Right renal cortex interstitium (tissue), 3 donors: ENCODE results near the gene HOXB6. TPM values are rescaled to one million over a fixed set of nuclear protein-coding genes. Genes with fewer than 3 reads are reported as not detected.

Experiments used
- DNase-seq, 3 donors: peaks; one replicate each; pipeline ENCODE4 v3.0.0-alpha.2; 2013; ENCODE audit warnings: low read depth in 3 of 3, low spot score in 2 of 3
- polyA plus RNA-seq, 3 donors: library from polyadenylated mRNA; unstranded; fragments of 120-200 nt; gene quantifications; one replicate each; pipeline ENCODE4 v1.2.1, GENCODE V29; 2013; ENCODE audit not compliant: insufficient read length in 3 of 3

The HOXB6 gene
- polyA plus RNA-seq, 3 donors, result 69.6 to 81.4 (median 72.6) TPM

DNA sequence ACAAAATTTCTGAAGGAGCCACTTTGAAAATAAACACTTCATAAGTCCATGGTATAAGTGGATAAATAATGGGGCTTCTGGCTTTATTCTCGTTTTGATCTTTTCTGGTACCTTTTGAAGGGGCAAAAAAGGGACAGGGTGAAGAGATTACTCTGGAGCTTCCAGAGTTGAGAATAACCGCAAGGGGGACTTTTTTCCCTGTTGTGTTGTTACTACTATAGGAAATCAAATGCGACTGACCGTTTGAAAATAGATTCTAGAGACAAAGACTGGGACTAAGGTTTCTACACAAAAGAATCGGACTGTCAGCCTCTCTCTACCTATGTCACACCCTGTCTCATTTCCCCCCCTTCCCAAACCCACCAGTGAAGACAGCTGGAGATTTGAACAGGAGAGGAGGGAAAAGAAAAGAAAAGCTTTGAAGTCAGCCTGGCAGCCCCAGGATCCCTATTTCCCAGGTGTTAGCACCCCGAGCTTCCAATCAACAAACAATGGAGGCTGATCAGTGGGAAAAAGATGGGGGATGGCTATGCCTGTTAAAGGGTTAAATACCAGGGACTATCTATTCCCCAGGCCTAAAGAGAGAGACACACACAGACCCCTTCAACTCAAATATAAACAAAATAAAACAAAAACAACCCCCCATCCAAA lies 35.0 kb downstream of the HOXB6 start:
- DNase-seq, result no peak

DNA sequence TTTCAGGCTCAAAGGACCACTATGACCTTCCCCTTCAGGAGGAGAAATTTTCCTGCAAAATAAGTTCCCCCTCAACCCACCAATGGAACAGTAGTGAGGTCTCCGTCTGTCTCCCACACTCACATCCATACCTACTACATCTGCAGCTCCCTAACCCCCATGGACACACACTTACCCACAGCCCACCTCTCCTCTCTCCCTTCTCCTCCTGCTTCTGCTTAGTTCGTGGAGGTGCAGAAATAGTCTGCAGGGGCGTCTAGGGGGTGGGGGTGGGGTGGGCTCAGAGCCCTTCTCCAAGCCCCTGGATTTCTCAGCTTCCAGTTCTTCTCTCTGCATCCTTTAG lies 35.6 kb downstream of the HOXB6 start:
- no peak for DNase-seq

DNA sequence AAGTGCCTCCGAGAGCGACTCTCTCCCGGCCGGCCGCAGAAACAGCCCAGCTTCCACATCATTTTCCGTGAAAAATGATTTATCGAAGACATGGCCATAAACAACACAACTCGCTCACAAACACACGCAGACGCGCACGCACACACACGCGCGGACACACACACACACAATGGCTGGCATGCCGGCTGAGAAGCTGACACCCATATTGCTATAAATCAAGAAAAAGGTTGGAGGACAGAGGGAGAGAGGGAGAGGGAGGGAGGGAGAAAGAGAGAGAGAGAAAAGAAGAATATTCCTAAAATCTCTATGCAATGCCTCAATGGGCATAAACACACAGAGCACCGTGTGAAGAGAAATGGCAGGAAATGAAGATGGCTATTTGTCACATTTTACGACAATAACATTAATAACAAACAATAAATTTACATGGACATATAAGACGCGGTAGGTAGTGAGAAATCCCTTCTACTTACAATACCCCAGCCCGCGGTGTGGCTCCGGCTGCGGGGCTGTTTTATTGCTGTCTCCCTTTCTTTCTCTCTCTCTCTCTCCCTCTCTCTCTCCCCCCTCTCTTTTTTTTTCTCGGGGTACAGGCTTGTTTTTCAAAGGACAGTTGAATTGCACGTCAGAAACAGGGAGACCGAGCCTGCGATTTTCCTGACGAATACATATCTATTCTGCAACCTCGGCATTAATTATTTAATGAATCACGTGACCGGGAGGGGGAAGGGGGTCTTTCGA lies 36.1 kb downstream of the HOXB6 start:
- no peak for DNase-seq

DNA sequence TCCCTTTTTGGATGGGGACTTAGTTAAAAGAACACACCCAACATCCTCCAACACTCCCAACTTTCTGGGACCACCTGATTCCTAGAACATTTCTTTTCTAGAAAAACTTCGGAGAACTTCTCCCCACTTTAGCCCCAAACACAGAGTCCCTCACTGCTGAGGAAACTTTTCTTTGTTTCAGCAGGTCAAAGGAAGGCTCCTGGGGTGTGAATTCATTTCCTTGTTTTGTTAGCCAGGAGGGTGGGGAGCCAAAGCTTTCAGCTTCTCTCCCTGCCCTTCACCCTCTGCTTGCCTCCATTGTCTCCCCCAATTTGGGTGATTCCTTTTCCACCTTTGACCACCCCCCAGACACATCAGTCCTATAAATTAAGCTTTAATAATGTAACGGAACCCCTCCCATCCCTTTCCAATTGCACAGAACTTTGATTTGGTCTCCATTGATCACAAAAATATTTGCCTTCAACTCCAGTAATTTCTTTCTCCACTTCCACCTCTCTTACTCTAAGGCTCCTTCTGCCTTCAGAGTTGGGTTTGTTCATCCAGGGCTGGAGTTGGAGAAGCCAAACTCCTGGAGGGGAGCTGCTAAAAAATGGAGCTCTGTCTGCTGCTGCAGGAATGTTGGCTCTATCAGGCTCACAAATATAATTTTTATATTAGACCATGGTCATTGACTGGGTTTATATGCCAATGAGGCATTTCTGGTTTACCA lies 37.0 kb downstream of the HOXB6 start:
- DNase-seq, result no peak

DNA sequence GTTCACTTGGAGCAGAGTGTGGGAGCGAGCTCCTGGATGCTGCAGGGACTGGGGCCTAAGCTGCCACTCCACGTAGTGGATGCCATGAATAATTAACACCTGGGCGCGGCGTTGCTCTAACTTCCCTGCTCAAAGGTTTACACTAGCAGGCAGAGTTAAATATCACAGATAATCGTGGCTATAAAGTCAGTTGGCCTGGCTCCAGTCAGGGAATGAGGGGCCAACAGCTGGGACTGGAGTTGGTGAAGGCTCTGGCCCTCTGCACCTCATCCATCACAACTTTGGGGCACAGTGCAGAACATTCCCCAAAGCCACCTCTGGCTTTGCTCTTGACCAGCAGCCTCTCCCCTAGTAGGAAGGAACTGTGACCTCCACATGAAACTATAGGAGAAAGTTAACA lies 37.6 kb downstream of the HOXB6 start:
- no peak for DNase-seq

DNA sequence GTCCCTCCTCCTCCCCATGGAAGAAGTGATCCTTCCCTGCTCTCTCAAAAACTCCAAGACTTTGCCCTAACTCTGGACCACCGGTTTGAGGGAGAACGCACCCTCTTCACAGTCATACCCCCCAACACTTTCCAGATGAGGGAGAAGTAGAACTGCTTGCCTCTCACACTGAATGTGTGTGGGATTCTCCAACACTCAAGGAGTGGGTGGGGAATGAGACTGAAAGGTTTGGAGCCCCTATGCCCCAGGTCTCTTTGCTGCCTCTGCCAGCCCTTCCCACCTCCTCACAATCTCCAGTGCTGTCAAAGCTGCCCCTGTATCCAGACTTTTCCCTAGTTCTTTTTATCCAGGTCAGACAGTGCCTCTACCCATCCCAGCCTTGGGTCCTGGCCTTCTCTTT lies 38.1 kb downstream of the HOXB6 start:
- DNase-seq, result no peak

DNA sequence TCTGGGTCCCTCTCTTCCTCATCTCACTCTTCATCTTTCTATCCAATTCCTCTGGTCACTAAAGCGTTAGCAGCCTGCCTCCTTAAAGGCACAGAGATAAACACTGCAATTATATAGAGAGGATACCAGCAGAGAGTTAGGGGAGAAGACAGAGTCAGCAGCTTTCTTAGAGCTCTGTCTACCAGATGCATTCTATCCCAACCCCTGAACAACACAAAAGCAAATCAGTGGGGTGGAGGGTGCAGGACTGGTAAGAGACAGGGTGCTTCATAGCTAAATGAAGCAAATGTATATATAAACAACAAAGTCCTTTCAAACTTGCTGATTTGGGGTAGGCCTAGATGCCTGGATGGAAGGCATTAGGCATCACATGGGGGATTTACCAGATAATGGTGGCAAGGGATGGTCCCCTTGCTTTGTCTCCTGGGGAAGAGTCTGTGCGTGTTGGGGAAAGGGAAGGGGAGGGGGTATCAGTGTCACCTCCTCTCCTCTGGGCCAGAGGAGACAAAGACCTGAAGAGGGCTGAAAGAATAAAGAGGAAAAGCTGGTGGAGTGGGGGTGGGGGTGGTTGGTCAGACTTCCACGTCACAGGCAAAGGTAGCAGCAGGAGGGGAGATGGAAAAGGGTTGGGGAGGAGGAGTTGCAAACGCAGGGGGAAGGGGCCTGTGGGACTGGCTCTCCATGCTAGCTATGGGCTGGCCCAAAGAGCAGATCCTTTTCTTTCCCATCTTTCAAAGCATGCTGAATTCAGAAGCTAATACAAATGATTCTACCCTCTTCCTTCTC lies 38.7 kb downstream of the HOXB6 start:
- DNase-seq, result no peak

DNA sequence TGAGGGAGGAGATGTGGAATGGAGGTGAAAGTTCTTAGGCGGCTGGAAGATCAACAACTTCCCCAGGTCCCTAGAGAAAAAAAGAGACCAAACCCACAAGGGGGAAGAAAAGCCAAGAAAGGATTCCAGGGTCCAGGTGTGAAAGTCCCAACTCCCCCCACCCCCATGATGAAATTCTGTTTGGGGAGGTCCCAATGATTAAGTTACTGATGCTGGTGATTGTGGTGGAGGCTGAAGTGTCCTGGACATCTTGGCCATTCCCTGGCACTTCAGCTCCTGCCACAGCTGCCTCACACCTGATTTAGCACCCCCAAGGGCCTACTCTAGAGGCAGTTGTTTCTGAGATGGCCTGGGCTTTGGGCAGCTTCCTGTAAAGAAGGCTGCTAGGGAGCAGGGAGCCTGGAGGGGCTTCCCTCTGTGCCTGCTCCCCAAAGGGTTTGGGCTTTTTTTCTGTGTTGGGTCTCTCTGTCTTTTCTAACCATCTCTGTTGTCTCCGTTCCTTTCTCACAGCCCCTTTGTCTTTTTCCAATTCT lies 39.7 kb downstream of the HOXB6 start:
- DNase-seq, result no peak

DNA sequence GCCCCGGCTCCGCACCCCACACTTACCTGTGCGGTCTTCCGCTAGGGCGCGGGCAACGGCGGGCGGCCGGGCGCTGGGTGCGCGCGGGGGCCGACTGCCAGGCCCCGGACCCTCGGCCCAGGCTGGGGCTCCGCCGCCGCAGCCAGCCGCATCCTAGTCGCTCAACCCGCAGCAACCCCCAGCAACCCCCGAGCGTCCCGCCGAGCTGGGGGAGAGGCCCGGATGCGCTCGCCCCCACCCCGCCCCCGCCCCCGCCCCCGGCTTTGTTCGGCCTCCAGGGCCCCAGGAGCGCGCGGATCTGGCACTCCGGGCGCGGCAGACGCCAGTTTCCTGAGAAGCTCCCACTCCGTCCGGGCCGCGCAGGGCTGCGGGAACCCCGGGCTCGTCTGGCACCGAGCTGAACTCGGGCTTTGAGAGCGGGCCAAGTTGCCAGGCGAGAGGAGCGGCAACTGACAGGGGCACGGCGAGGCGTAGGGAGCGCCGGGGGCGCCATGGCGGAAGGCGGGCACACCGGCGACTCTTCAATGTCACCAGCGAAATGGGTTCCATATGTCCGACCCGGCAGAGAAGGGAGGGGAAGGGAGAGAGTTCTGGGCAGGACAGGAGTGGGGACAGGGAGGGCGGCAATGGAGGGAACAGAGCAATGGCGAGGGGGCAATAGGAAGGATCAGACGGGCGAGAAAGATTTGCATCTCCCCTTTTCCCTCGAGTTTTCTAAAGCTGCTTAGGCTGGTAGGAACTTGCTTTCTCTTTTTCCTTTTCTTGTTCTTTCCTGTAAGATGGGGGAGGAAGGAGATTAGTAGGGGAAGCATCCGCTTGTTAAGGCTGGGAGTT lies 40.4 kb downstream of the HOXB6 start:
- no peak for DNase-seq

DNA sequence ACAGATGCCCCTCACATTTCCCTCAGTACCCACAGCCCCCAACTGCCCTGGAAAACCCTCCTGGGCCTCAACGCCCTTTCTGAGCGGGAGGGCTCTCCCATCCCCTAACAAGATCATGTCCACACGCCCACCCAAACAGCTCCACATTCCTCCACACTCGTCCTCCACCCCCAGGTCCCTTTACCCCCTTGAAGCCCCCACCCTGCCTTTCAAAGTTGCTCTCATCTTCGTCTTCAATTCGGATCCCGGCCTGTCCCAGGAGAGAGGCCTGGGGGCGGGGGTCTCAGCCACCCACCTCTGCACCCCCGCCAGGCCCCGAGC lies 41.0 kb downstream of the HOXB6 start:
- no peak for DNase-seq

DNA sequence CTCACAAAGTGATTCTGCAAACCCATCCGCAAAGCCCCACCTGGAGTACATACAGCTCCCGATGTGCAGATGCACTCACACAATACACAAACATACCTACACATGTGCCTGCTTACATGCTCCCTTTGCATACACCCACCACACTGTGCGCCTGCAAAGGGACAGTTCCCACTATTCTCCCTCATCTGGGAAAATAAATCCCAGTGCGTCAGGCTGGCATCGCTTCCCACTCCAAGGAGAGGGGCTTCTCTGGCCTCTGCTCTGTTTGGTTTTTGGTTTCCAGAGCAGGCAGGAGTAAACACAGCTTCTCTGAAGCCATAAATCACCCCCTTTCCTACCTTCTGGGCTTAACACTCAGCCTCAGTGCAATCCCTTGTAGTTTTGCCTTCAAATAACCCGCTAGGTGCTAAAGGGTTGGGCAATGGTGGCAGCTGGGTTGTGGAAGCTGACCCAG lies 41.4 kb downstream of the HOXB6 start:
- DNase-seq, result no peak

DNA sequence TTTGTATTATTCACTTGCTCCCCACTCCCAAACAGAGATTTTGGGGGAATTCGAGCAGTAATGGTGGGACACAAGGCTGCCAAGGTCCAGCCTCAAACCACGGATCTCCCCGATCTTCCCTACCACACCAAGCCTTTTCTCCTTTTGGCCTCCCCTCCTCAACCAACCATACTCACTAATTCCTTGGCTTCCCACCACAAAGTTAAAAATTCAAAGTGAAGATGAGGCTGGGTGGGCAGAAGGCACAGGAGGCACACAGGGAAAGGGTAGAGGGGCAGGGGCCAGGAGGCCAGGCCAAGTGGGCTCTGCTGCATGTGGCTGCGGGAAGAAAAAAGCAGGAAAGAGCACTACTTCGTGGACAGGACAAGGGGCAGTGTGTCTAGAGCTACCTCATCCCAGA lies 41.9 kb downstream of the HOXB6 start:
- DNase-seq, result no peak

DNA sequence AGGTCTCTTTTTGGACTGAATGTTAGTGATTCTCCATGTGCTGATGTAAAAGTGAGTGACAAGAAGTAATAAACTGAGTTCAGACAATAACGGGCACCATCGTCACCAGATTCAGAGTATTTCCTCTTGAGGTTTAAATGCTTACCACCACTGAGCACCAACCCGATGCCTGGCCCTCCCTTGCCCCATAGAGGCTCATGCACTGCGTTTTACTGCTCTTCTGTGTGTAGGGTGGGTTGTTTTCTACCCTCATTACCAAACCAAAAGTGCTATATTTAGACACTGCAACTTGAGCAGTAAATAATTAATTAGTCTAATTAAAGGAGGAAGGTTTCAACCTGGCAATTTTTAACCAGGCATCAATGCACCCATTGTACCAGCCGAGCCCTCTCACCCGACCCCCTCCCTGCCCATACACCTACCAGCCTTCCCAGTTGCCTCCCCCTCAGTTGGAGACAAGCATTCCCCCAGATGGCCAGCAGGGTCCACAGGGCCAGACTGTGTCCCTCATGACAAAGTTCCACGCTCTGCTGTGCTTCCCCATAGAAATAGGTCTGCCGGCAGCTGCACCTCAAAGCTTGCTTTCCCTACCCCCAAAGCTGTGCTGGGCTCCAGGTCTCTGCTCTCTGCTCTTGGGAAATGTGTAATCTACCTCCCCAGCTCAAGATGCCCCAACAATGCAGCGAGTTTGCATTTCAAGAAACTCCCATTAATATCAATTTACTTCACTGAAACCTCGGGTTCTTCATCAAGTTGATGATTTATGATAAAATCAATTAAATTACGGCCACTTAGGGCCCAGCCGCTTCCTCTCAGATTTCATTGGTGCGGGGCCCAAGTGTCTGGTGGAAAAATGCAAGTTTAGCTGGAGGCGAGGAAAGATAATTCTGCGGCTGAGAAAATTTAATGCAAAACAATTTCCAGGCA lies 42.6 kb downstream of the HOXB6 start:
- DNase-seq, result no peak

DNA sequence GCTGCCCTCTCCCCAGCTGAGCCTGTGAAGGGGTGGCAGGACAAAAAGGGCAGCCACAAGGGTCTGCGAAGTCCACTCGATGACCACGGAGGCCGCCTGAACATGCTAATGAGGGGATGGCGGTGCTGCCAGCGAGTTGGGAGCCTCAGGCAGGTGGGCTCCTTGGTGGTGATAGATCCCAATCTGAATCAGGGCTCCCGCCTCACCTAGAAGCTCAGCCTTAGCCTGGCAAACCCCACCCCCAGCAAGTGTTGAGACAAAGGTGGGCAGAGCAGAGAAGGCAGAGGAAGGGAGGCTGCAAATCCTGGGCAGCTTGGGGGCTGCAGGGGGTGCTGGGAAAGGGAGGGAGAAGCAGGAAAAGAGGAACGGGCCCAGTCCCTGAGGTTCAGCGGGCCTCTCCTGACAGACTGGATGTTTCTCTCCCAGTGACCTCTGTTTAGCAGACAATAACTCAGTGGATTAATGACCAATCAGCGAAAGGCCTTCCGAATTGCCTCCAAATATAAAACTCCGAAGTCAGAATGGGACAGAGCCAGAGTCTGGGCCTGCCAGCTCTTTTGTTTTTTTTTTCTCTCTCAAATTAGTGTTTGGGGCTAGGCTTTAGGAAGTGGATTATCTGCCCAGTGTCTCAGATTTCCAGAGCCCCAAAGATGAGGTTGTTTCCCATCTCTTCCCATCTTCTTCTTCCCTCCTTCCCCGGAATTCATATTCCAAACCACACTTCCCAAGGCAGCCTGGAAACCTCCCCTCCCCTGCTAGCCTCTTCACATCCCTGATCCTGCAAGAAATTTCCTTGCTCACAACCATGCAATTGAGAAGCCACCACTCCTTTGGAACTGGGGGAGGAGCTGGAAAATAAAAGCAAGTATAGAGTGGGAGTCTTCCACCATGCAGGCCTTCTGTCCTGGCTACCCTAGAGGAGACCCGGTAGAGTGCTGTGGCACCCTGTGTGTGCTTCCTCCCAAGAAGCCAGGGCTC lies 44.7 kb downstream of the HOXB6 start:
- DNase-seq, result no peak

DNA sequence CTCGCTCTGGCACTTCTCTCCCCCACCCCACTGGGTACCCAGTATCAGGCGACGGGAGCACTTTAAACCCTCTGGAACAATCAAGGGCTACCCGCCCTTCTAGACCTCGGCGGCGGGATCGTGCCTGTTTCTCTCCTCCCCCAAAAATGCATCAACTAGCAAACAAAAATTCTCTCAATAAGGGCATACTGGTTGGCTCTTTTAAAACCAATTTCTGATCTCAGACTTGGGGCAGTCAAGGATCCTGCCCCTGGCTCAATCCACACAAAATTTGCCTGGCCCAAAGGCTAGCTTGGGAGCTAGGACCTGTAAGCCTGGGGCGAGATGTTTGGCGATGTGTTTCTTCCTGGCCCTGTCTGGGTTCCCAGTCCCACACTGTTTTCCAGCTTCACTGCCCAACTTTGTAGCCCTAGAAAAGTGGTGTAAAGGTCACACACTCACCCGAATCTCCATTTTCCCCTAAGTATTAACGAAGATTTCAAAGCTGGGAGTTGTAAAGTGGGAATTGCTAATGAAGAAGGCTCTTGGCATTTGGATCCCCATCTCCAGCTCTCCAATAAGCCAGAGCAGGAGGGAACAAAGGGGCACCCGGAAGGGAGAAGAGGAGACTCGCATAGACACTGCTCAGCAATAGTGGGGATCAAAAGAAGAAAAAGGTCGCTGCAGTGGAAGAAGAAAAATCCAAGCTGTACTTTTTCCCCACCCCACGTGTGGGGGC lies 45.5 kb downstream of the HOXB6 start:
- no peak for DNase-seq

DNA sequence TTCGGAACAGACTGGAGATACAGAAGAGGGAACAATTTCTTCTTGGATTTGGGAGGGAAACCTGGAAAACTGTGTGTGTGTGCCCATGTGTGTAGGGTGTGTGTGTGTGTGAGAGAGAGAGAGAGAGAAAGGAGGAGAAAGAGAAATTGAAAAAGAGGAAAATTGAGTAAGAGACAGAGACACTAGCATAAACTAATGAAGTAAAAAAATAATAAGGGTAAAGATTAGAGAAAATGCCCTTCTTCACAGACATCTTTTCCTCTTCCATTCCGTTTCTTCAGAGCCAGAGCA lies 46.0 kb downstream of the HOXB6 start:
- DNase-seq, result no peak

DNA sequence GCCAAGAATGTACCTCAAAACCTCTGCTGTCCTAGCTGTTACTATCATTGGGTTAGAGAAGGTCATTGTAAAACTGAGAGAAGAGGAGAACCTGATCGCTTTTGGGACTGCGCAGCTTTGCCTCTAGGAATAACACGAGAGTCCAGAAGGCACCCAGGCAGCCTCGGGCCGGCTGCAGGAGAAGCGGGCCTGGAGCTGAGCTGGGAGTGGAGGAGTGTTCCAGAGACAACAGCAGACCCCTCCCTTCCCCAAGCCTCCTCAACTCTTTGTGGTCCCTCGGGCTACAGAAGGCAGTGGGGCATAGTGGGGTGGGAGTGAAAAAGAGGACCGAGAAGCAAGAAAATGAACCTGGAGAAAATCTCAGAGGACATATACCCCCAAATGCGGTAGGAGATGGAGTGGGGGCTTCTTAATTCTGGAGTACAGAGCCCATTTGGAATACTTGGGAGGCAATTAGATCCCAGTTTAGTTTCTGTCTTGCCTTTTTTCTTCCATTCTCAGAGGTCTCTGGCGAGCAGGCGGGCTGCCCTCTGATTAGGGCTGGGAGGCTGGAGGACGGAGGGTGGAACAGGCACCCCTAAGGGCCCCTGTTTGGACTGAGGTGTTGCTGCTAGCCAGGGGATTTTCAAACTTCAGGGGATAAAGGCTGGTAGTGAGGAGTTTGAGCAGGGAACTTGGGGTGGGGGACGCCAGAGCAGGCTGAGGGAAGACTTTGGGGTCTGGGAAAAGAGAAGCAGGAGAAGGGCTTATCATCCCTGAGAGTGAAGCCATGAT lies 46.5 kb downstream of the HOXB6 start:
- no peak for DNase-seq
